Adrenal gland (tissue), 12 donors: Measurements from ENCODE around the gene SLC38A2. TPM values are rescaled to one million over a fixed set of nuclear protein-coding genes. Genes with fewer than 3 reads are reported as not detected.

Experiments used
- DNase-seq, 7 donors: peaks; one replicate each; pipeline ENCODE4 v3.0.0-alpha.2; 2019 to 2020
- H3K27ac ChIP-seq, 5 donors: fragments of 200-600 bp; sonication (generic) in 4 of 5; 1 replicate in 3 of 5; 2 replicates in 2 of 5; pipeline versions ENCODE4 v1.5.1 to v1.8.0; 2016 to 2020; ENCODE audit warnings: mild to moderate bottlenecking in 1 of 5
- H3K27me3 ChIP-seq: fragments of 200-600 bp; 2 replicates; pipeline ENCODE4 v1.8.0; 2021
- H3K36me3 ChIP-seq, 2 donors: fragments of 200-600 bp; replicated peaks in 1 of 2; 1 replicate in 1 of 2; 2 replicates in 1 of 2; pipeline versions ENCODE4 v1.5.1 to v1.8.0; 2018 to 2022
- H3K4me1 ChIP-seq, 2 donors: fragments of 200-600 bp; replicated peaks in 1 of 2; 1 replicate in 1 of 2; 2 replicates in 1 of 2; pipeline versions ENCODE4 v1.5.1 to v1.8.0; 2018 to 2021
- H3K4me3 ChIP-seq, 4 donors: fragments of 200-600 bp; sonication (generic) in 3 of 4; one replicate each; pipeline ENCODE4 v1.5.1; 2016 to 2018
- H3K9me3 ChIP-seq, 3 donors: fragments of 200-600 bp; sonication (generic) in 1 of 3; replicated peaks in 1 of 3; 1 replicate in 2 of 3; 2 replicates in 1 of 3; pipeline versions ENCODE4 v1.5.1 to v1.8.0; 2016 to 2021
- POLR2A ChIP-seq, 2 donors: fragments of 450-650 bp; IDR thresholded peaks; one replicate each; pipeline ENCODE4 v1.6.1; 2017; ENCODE audit warnings: antibody characterized with exemption in 2 of 2, mild to moderate bottlenecking in 2 of 2, moderate library complexity in 1 of 2
- WGBS, 4 donors: extraction: QIAGEN DNeasy Blood & Tissue Kit in 2 of 4; methylation state at CpG; one replicate each; pipeline versions ENCODE4 v1.1.5 to v1.1.7; 2013 to 2017; 5-methylcytosine and 5-hydroxymethylcytosine counted together
- intact Hi-C, 2 donors: fragments of 100-400 bp; cut with DNase I; formaldehyde crosslinking; loops; one replicate each; pipeline versions ENCODE4 v1.14.1 to v1.15.0; 2022 to 2023
- polyA plus RNA-seq, 3 donors: library from polyadenylated mRNA; stranded (reverse); fragments of 200-250 nt in 2 of 3; fragments of 350-450 nt in 1 of 3; fragmentation: Illumina TruSeq in 1 of 3; extraction: RNeasy Lipid Tissue Mini Kit (QIAGEN cat#74804) in 1 of 3; gene quantifications; one replicate each; pipeline ENCODE4 v1.2.3, GENCODE V29; 2013 to 2014
- total RNA-seq, 9 donors: library from RNA; depleted of rRNA in 4 of 9; stranded (reverse); fragments of >200 nt in 4 of 9; fragments of 120-200 nt in 1 of 9; fragmentation: NEBNext Ultra II Directional in 1 of 9; extraction: Animal tissue kit (Norgen Biotek cat#: 25700) in 1 of 9; gene quantifications; one replicate each; pipeline versions ENCODE4 v1.1.0 to v1.2.4, GENCODE V29; 2013 to 2023
- TF ChIP-seq, protein P1 (sequence below), 6 experiments: fragments of 450-650 bp in 4 of 6; fragments of 200-600 bp in 2 of 6; sonication (generic) in 1 of 6; IDR thresholded peaks; 1 replicate in 5 of 6; 2 replicates in 1 of 6; pipeline versions ENCODE4 v1.5.1 to v1.8.0; 2016 to 2021; ENCODE audit warnings: antibody characterized with exemption in 6 of 6, mild to moderate bottlenecking in 2 of 6, moderate library complexity in 1 of 6
- donor health status: healthy with polysubstance abuse.
- donor health status: Bipolar disorder and iron deficiency.
- donor health status: DM: yes; HTN: yes; CAD: no.
- donor health status: DM: no; HTN: no; CAD: no.
- donor health status: DM: no; HTN: no; CAD: no.
- donor health status: DM: yes; HTN: yes; CAD: no.

SLC38A2 gene
- total and polyA plus RNA-seq, 12 donors, result 94.6 to 948 (median 280) TPM

- TF ChIP-seq, protein P1, sequence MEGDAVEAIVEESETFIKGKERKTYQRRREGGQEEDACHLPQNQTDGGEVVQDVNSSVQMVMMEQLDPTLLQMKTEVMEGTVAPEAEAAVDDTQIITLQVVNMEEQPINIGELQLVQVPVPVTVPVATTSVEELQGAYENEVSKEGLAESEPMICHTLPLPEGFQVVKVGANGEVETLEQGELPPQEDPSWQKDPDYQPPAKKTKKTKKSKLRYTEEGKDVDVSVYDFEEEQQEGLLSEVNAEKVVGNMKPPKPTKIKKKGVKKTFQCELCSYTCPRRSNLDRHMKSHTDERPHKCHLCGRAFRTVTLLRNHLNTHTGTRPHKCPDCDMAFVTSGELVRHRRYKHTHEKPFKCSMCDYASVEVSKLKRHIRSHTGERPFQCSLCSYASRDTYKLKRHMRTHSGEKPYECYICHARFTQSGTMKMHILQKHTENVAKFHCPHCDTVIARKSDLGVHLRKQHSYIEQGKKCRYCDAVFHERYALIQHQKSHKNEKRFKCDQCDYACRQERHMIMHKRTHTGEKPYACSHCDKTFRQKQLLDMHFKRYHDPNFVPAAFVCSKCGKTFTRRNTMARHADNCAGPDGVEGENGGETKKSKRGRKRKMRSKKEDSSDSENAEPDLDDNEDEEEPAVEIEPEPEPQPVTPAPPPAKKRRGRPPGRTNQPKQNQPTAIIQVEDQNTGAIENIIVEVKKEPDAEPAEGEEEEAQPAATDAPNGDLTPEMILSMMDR (IDR thresholded peaks at IDR 0.05), result no peak
- TF ChIP-seq POLR2A (IDR thresholded peaks at IDR 0.05), result peak in 1 of 2 donors; percentile 16
- Histone ChIP-seq H3K9me3 (no peaks in the 10 kb centered on the region), H3K36me3 (no peaks in the 10 kb centered on the region), H3K27ac (peak overlapping the region in 3 of 5 donors; percentile 33 to 82 (median 58)), H3K27me3 (no peaks in the 10 kb centered on the region), H3K4me1 (peaks cover 33 to 67% of the 10 kb centered on the region in 2 donors), H3K4me3 (peak overlapping the region in 1 of 4 donors; percentile 8)
- DNase-seq, result no peak
- intact Hi-C loops, result loop anchor here in 1 of 2 donors (10.0 kb wide), 1 partner anchor 168 kb away; no protein-coding TSS in a partner anchor
- 45 to 51% (median 49%) methylated on average over 3 of the region's 3 CpGs for whole genome bisulfite sequencing, 4 donors
Observed at GRCh38 chr12:46386360-46386867, 13.8 kb upstream of the SLC38A2 start.

GRCh38 chr12:46385438-46385837, 12.9 kb upstream of the SLC38A2 start:
- Histone ChIP-seq H3K36me3 (no peaks in the 10 kb centered on the region), H3K27me3 (no peaks in the 10 kb centered on the region), H3K9me3 (no peaks in the 10 kb centered on the region), H3K27ac (peak overlapping the region; percentile 3 to 100 (median 98)), H3K4me3 (no peak overlapping the region), H3K4me1 (peaks cover 33 to 62% of the 10 kb centered on the region in 2 donors)
- DNase-seq, result no peak
- intact Hi-C loops, result loop anchor here in 1 of 2 donors (10.0 kb wide), 1 partner anchor 169 kb away; no protein-coding TSS in a partner anchor
- TF ChIP-seq POLR2A (IDR thresholded peaks at IDR 0.05), result no peak
- TF ChIP-seq, protein P1 (IDR thresholded peaks at IDR 0.05), result no peak
- WGBS, 4 donors, result 90 to 95% (median 91%) methylated on average over 4 to 5 of the region's 5 CpGs

DNA sequence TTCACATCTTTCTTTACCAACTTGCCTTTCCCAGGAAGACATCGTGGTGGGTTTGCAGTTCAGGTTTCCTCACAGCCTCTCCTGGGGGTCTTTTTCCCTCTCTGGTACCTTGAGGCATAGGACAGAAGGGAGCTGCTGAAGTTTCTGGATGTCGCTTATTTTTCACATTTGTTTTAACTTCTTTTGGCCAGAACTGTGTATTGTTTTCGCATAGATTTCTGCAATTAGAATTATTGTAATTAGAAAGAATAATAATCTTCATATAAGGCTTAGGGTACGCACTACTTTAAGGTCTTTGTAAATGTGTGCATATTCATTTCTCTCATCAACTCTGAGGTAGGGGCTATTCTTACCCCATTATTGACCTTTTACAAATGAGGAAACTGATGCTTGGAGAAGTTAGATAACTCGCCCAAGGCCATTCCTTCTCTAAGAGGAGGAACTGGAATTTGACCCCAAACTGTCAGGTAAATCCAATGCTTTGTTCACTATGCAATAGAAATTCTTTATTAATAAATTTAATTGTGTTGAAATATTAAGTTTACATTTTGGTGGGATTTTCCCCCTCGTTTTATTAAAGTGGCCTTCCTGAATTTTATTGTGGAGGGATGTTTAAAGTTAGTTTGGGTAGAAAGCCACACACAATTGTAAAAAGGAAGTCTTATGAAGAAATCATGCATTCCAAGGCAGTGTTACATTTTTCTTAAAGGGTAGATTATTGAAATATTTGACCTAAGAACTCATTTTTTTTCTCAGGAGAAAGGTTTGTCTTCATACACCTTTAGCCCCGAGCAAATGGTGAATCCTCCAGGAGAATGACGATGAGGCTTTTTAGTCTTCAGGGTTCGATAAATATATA, 12.1 kb upstream of the SLC38A2 start:
- Histone ChIP-seq H3K4me1 (peaks cover 33 to 54% of the 10 kb centered on the region in 2 donors), H3K27ac (peak overlapping the region; percentile 96 to 100 (median 99)), H3K9me3 (no peaks in the 10 kb centered on the region), H3K36me3 (no peaks in the 10 kb centered on the region), H3K4me3 (peak overlapping the region in 1 of 4 donors; percentile 82), H3K27me3 (no peaks in the 10 kb centered on the region)
- WGBS, 4 donors, result 63 to 66% (median 65%) methylated on average over 9 of the region's 9 CpGs
- DNase-seq, result no peak
- intact Hi-C loops, result loop anchor here in 1 of 2 donors (10.0 kb wide), 1 partner anchor 170 kb away; no protein-coding TSS in a partner anchor
- TF ChIP-seq, protein P1 (IDR thresholded peaks at IDR 0.05), result no peak
- TF ChIP-seq POLR2A (IDR thresholded peaks at IDR 0.05), result no peak
